Measurements from ENCODE around the gene TP73. TPM values are rescaled to one million over a fixed set of nuclear protein-coding genes. Genes with fewer than 3 reads are reported as not detected.
"Not testable (repeated sequence)": the region's sequence is repeated elsewhere in the genome, so short reads cannot be mapped to it uniquely, and the experiment has no call there.

The TP73 gene
- total RNA-seq, 1 donor from 2014 or later: 0.14 TPM

DNA sequence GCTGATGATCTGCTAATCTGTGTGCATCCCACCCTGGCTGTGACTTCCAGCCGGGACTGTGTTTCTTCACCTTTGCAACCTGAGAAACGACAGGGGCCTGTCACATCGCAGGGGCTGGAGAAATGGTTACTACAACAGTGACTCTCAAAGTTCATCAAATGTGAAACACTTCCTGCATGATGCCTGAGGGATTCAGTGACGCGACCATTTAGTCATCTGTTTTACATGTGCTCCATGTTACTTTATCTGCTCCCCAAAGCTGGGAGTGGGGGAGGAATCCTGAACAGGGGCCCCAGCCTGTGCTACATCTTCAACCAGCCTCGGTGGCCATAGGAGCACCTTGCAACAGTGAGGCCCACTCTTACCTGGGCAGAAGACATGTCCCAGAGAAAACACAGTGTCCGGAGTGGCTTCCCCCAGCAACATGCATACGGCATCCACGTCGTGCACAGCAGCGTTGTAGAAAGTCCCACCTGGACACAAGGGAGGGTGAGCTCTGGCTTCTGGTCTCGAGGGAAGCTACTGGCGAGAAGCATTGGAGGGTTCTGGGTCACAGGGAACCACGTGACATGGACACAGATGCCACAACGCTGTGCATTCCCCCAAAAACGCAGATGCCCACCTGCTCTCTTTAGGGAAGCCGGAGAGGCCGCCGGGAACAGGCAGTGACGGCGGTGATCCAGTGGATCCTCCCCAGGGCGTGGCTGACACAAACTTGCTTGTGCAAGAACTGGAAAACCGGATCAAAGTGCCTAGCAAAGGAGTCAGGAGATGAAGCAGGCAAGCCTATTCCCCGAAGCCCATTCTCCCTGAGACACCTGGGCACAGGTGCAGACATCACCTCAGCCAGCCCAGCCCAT, 90.4 kb downstream of the TP73 start:
- DNase-seq (ENCODE audit: missing footprints) (no peak), ATAC-seq (no peak)
- intact Hi-C loops (cut with DNase I): no loop called here

- ATAC-seq (no peak), DNase-seq (ENCODE audit: missing footprints) (no peak)
- intact Hi-C loops (cut with DNase I): no loop called here
Observed at GRCh38 chr1:3743421-3743820, 91.1 kb downstream of the TP73 start.

GRCh38 chr1:3743826-3744225, 91.5 kb downstream of the TP73 start:
- intact Hi-C loops (cut with DNase I): no loop called here
- ATAC-seq (no peak), DNase-seq (ENCODE audit: missing footprints) (no peak)

DNA sequence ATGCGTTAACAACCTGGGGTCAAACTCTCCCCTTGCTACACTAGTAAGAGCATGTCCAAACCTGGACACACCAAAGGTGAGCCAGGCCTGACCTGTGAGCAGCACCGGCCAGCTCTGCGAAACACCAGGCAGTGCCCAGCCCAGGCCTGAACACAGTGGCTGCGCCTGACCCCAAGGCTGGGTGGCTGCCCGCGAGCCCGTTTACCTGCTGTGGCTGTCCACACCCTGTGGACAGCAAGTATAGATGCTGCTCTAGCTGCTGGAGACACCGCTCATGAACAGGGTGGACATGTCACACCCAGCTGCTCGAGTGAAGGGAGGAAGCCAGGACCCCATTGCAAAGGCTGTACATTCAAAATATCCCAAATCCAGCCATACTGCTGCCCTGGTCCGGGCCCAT, 92.3 kb downstream of the TP73 start:
- intact Hi-C loops (cut with DNase I): loop anchor here (5.0 kb wide), 1 partner anchor 53 kb away; the partner anchor contains the start of gene LRRC47
- DNase-seq (ENCODE audit: missing footprints): no peak

DNA sequence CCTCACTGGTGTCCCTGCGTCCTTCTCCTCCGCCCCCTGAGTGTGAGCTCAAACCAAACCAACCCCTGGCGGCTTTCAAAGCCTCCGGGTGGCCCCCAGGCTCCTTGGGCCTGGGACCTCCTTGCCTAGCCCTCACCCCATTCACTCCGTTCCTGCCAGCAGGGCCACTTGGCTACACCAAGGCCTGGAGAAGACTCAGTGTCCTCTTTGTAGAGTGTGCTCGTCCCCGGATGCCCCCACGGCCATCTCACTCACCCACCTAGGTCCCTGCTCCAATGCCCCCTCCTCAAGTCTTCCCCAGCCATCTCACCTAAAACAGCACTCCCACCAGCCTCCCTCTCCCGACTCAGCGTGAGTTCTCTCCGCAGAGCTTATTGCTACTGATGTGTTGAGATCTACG, 92.8 kb downstream of the TP73 start:
- ATAC-seq (no peak), DNase-seq (ENCODE audit: missing footprints) (no peak)
- intact Hi-C loops (cut with DNase I): loop anchor here (5.0 kb wide), 1 partner anchor 52 kb away; the partner anchor contains the start of gene LRRC47

More for the DNA sequence above, 92.3 kb downstream of the TP73 start:
- no peak for ATAC-seq

GRCh38 chr1:3745590-3746381, 93.5 kb downstream of the TP73 start:
- no peak for DNase-seq (ENCODE audit: missing footprints)
- no peak for ATAC-seq
- intact Hi-C loops (cut with DNase I): loop anchor here (5.0 kb wide), 1 partner anchor 52 kb away; the partner anchor contains the start of gene LRRC47

GRCh38 chr1:3746389-3746829, 94.1 kb downstream of the TP73 start:
- no peak for DNase-seq (ENCODE audit: missing footprints)
- peak; percentile 9 for ATAC-seq
- intact Hi-C loops (cut with DNase I): loop anchor here (5.0 kb wide), 1 partner anchor 51 kb away; the partner anchor contains the start of gene LRRC47

- ATAC-seq: peak; percentile 97
- intact Hi-C loops (cut with DNase I): loop anchor here (5.0 kb wide), 1 partner anchor 50 kb away; the partner anchor contains the start of gene LRRC47
- DNase-seq (ENCODE audit: missing footprints): peak; percentile 95
Observed at GRCh38 chr1:3746830-3747521, 94.7 kb downstream of the TP73 start.

GRCh38 chr1:3747522-3747848, 95.2 kb downstream of the TP73 start:
- intact Hi-C loops (cut with DNase I): loop anchor here (5.0 kb wide), 1 partner anchor 50 kb away; the partner anchor contains the start of gene LRRC47
- ATAC-seq: no peak
- DNase-seq (ENCODE audit: missing footprints): no peak

- DNase-seq (ENCODE audit: missing footprints): no peak
- intact Hi-C loops (cut with DNase I): loop anchor here (5.0 kb wide), 1 partner anchor 49 kb away; the partner anchor contains the start of gene LRRC47
- ATAC-seq: no peak
Observed at GRCh38 chr1:3747903-3748302, 95.6 kb downstream of the TP73 start.

GRCh38 chr1:3748316-3748900, 96.1 kb downstream of the TP73 start:
- ATAC-seq; DNase-seq (ENCODE audit: missing footprints): not testable (repeated sequence)
- intact Hi-C loops (cut with DNase I): loop anchor here (5.0 kb wide), 1 partner anchor 49 kb away; the partner anchor contains the start of gene LRRC47

DNA sequence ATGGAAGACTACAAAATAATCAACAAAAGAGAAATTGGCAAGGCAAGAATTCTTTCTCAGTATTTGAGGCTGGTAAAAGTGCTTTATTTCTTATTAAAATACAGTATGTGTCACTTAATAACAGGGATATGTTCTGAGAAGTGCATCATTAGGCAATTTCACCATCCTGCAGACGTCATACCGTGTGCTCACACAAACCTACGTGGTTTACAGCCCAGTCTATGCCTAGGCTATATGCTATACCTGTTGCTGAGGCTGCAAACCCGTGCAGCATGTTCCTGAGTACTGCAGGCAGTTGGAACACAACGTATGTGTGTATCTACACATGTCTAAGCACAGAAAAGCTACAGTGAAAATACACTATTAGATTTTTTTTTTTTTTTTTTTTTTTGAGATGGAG, 97.2 kb downstream of the TP73 start:
- DNase-seq (ENCODE audit: missing footprints): no peak
- intact Hi-C loops (cut with DNase I): loop anchor here (5.0 kb wide), 1 partner anchor 48 kb away; the partner anchor contains the start of gene LRRC47

GRCh38 chr1:3750741-3751140, 98.4 kb downstream of the TP73 start:
- intact Hi-C loops (cut with DNase I): no loop called here
- DNase-seq (ENCODE audit: missing footprints) (no peak), ATAC-seq (no peak)

More for the DNA sequence above, 97.2 kb downstream of the TP73 start:
- no peak for ATAC-seq

- ATAC-seq: peak; percentile 7
- intact Hi-C loops (cut with DNase I): no loop called here
- DNase-seq (ENCODE audit: missing footprints): no peak
Observed at GRCh38 chr1:3752400-3752945, 100.2 kb downstream of the TP73 start, which contains the start of gene CCDC27. CCDC27 (plus strand) TSS chr1:3752450; CDS start chr1:3752482, 32 bp downstream.

DNA sequence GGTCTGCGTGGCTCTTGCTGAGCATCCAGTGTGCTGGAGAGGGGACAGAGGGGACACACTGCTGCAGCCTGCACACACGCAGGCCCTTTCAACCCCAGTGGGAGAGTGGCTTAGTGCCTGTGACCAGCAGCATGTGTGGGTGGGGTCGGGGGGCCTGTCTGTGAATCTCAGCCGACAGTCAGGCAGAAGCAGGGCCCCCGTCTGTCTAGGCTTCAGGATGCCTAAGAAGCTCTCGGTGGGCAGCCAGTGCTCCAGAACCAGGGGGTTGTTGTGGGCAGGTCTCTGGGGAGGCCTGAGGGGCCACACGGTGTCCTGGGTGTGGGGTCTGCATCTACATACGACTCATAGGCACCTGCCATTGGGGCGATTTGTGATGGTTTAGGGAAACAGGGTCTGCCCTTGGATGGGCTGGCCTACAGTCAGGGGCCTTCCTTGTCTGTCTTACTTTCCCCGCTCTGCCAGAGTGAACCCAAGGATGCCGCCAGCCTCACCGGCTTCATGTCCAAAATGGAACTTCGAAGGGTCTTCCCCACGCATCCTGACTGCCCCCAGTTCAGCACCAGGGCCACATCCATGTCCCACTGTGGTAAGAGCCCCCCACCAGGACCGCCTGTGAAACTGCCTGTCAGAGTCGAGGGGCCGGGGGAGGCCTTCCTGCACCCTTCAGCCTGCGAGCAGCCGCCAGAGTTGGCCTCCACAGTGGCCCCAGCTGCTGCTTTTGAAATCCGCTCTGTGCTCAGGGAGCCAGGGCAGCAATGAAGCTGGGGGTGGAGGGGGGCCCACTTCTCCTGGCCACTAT, 101.5 kb downstream of the TP73 start:
- ATAC-seq: no peak
- DNase-seq (ENCODE audit: missing footprints): no peak

DNA sequence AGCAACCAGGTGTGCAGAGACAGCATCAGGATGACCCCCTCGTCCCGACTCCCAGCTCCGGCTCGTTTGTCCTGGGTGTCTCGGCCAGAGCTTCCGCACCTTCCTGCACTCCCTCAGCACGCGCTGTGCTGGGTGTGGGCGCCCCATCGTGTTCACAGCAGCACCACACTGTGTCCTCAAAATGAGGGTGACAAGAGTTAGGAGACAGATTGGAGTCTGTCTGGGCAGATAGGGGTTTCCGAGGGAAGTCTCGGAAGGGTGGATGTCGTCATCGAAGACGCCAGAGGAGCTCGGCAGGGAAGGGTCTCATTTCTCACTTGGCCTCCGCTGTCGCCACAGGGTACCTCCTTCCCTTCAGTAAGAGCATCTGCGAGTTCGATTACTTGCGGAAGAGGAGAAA, 104.1 kb downstream of the TP73 start:
- no peak for ATAC-seq
- no peak for DNase-seq (ENCODE audit: missing footprints)
- intact Hi-C loops (cut with DNase I): no loop called here

More for the DNA sequence above, 101.5 kb downstream of the TP73 start:
- intact Hi-C loops (cut with DNase I): no loop called here

DNA sequence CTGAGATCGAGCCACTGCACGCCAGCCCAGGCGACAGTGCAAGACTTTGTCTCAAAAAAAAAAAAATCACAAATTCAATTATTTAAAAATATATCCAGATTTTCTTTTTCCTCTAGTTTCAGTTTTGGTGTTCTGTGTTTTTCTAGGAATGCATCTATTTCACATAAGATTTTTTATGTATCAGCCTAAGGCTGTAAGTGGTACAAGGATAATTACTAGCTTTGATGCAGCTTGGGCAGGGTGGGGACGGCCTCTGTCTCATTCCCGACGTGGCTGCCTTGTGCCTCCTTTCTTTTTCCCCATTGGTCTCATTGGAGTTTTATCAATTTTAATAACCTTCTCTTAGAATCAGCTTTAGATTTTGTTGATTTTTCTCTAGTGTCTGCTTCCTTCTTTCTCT, 106.8 kb downstream of the TP73 start:
- intact Hi-C loops (cut with DNase I): no loop called here
- DNase-seq (ENCODE audit: missing footprints): peak; percentile 20
- no peak for ATAC-seq

Measured in Right ventricle myocardium inferior (tissue), 1 donor.